GM12878 (cell line): Measurements from ENCODE around the gene BBLN. TPM values are rescaled to one million over a fixed set of nuclear protein-coding genes. Genes with fewer than 3 reads are reported as not detected.

Source experiments
- ATAC-seq: fragments of 200-7000 bp; cut with Tn5 transposase; 3 replicates; pipeline ENCODE4 v1.9.1; 2020; ENCODE audit warnings: mild to moderate bottlenecking, moderate library complexity
- BruUV-seq: library from RNA; stranded (reverse); fragments of 400-500 nt; replicated peaks from 2 replicates; lab custom pipeline; 2021; lab: Mats Ljungman, UMichigan
- CTCF ChIA-PET: fragments of 300-600 bp; sonication (Branson Sonifier 250); formaldehyde crosslinking; extraction: SDS; loops from one replicate; lab custom pipeline; 2021; ENCODE audit warnings: inconsistent platforms; lab: Yijun Ruan, JAX
- POLR2A ChIA-PET: fragments of 350-600 bp; formaldehyde crosslinking; extraction: SDS; loops from one replicate; lab custom pipeline; 2021; ENCODE audit warnings: inconsistent platforms; lab: Charles Lee
- RAD21 ChIA-PET: fragments of 300-600 bp; sonication (Branson Sonifier 250); formaldehyde crosslinking; loops from one replicate; lab custom pipeline; 2023; ENCODE audit warnings: antibody characterized with exemption; ENCODE audit not compliant: unreplicated experiment; lab: Charles Lee
- SMC1A ChIA-PET: fragments of 300-600 bp; sonication (Branson Sonifier 250); formaldehyde crosslinking; loops from one replicate; lab custom pipeline; 2023; ENCODE audit not compliant: unreplicated experiment, uncharacterized antibody; lab: Charles Lee
- DNase-seq: peaks from one replicate; pipeline ENCODE4 v3.0.0-alpha.2; 2011; ENCODE audit warnings: low read depth, low spot score
- FAIRE-seq: peaks from 3 replicates; lab custom pipeline; 2011; peaks lifted over from hg19 to GRCh38; lab: Jason Lieb, UNC
- H2AFZ ChIP-seq: 2 replicates; pipeline ENCODE4 v1.6.0; 2011; ENCODE audit warnings: low read depth, low read length, control low read depth; ENCODE audit not compliant: control insufficient read depth
- H3K27ac ChIP-seq: 2 replicates; pipeline ENCODE4 v1.5.1; 2011; ENCODE audit warnings: control low read depth; ENCODE audit not compliant: control insufficient read depth, insufficient read depth
- H3K27me3 ChIP-seq, 2 experiments: replicated peaks in 1 of 2; 2 replicates each; pipeline versions ENCODE4 v1.6.0 to v1.6.1; 2011; ENCODE audit warnings: low read length in 1 of 2; ENCODE audit not compliant: control insufficient read depth in 2 of 2, insufficient read depth in 2 of 2
- H3K36me3 ChIP-seq, 2 experiments: 2 replicates each; pipeline ENCODE4 v1.5.1; 2011; ENCODE audit warnings: low read length in 1 of 2; ENCODE audit not compliant: control insufficient read depth in 2 of 2, insufficient read depth in 2 of 2
- H3K4me1 ChIP-seq: 2 replicates; pipeline ENCODE4 v1.6.1; 2011; ENCODE audit warnings: mild to moderate bottlenecking, low read length, moderate library complexity, mixed read lengths; ENCODE audit not compliant: control insufficient read depth, insufficient read depth
- H3K4me2 ChIP-seq: 2 replicates; pipeline ENCODE4 v1.6.0; 2011; ENCODE audit warnings: control low read depth; ENCODE audit not compliant: control insufficient read depth, insufficient read depth
- H3K4me3 ChIP-seq: fragments of 200-600 bp; sonication (generic); 2 replicates; pipeline ENCODE4 v1.5.1; 2016
- H3K79me2 ChIP-seq: 2 replicates; pipeline ENCODE4 v1.6.0; 2011; ENCODE audit warnings: low read length; ENCODE audit not compliant: control insufficient read depth, insufficient read depth
- H3K9ac ChIP-seq: 2 replicates; pipeline ENCODE4 v1.8.0; 2011; ENCODE audit warnings: low read length, control low read depth, mixed read lengths; ENCODE audit not compliant: control insufficient read depth, insufficient read depth
- H3K9me3 ChIP-seq: replicated peaks from 3 replicates; pipeline ENCODE4 v1.5.1; 2011; ENCODE audit warnings: mild to moderate bottlenecking, low read length; ENCODE audit not compliant: control insufficient read depth, insufficient read depth
- H4K20me1 ChIP-seq: 2 replicates; pipeline ENCODE4 v1.6.0; 2011; ENCODE audit not compliant: control insufficient read depth, insufficient read depth
- BHLHE40 ChIP-seq, 2 experiments: fragments of 450-650 bp in 1 of 2; IDR thresholded peaks; 2 replicates each; pipeline ENCODE4 v1.6.1; 2011 to 2017; ENCODE audit warnings: low read depth in 2 of 2, borderline replicate concordance in 1 of 2, improper control_type of control experiment in 1 of 2, low read length in 1 of 2, mild to moderate bottlenecking in 1 of 2
- PBX3 ChIP-seq: IDR thresholded peaks from 2 replicates; pipeline ENCODE4 v1.6.1; 2011; ENCODE audit warnings: mild to moderate bottlenecking, low read depth, low read length, moderate library complexity; ENCODE audit not compliant: insufficient replicate concordance
- WGBS: methylation state at CpG from one replicate; pipeline ENCODE4 v1.1.6; 2016; ENCODE audit warnings: low lambda C conversion rate; ENCODE audit not compliant: insufficient replicate concordance, insufficient coverage; ENCODE audit errors: missing lambda C conversion rate; 5-methylcytosine and 5-hydroxymethylcytosine counted together
- in situ Hi-C: fragments of 300-500 bp; cut with MboI; formaldehyde crosslinking; loops from 9 replicates; pipeline ENCODE4 v1.14.3; 2018; ENCODE audit warnings: mixed read lengths
- intact Hi-C: fragments of 100-400 bp; cut with micrococcal nuclease; formaldehyde crosslinking; loops from one replicate; pipeline ENCODE4 v1.14.2; 2022; ENCODE audit not compliant: unreplicated experiment
- polyA plus RNA-seq, 11 experiments: library from polyadenylated mRNA; depleted of rRNA in 4 of 11; unstranded in 6 of 11; stranded (reverse) in 5 of 11; fragments of >200 nt; fragmentation: Nextera tagmentation in 4 of 11; fragmentation: Illumina TruSeq in 1 of 11; extraction: Ambion mirVana in 4 of 11; extraction: Trizol in 1 of 11; gene quantifications; 1 replicate in 1 of 11; 2 replicates in 10 of 11; pipeline versions ENCODE4 v1.2.1 to v1.2.3, GENCODE V29; 2011 to 2016; ENCODE audit warnings: inconsistent platforms in 2 of 11, missing spikeins in 2 of 11, low read depth in 1 of 11
- total RNA-seq, 4 experiments: library from RNA; depleted of rRNA in 3 of 4; stranded (reverse); fragments of >200 nt in 3 of 4; fragmentation: Illumina TruSeq in 1 of 4; extraction: Trizol in 1 of 4; gene quantifications; 2 replicates each; pipeline versions ENCODE4 v1.2.1 to v1.2.3, GENCODE V29; 2013 to 2021

Gene BBLN
- total and polyA plus RNA-seq, 10 of the 15 experiments (the other 5 are each of a cell fraction or from before 2014, with no cell fraction given): 3.8 to 194 (median 66.2) TPM

- ChIA-PET RAD21 (no interaction called here), CTCF (interaction anchor here (0.8 to 1.0 kb wide), 3 partner anchors 13 to 21 kb away, joined by 3 to 4 read pairs (median 3); no protein-coding TSS in a partner anchor), POLR2A (no interaction called here), SMC1A (no interaction called here)
- Histone ChIP-seq H3K4me1 (no peaks in the 10 kb centered on the region), H3K36me3 (no peaks in the 10 kb centered on the region), H3K27me3 (peaks cover 0 to 2% of the 10 kb centered on the region in 2 experiments; a peak in 2 of 4 replicates), H4K20me1 (no peaks in the 10 kb centered on the region), H3K79me2 (no peaks in the 10 kb centered on the region), H2AFZ (no peak overlapping the region), H3K4me3 (no peak overlapping the region), H3K27ac (no peak overlapping the region), H3K9ac (no peak overlapping the region), H3K4me2 (no peak overlapping the region), H3K9me3 (no peaks in the 10 kb centered on the region)
- in situ Hi-C loops (no loop called here), intact Hi-C loops (no loop called here)
- DNase-seq: no peak
- 48% methylated on average over 2 of the region's 2 CpGs for WGBS
- TF ChIP-seq BHLHE40 (IDR thresholded peaks at IDR 0.05; ENCODE audit: borderline replicate concordance in 1 of 2, low read depth in 2 of 2, low read length in 1 of 2) (0 out of 4 replicates have a peak, but pooled peaks of 1 of the 2 experiments have one; percentile 21), PBX3 (no peak)
- no peak for FAIRE-seq
- ATAC-seq: no peak
- BruUV-seq: no TSS peak
These were observed 51.9 kb downstream of the BBLN start for GRCh38 chr9:128211981-128212281.

Other genes with a start within 250 kb of the BBLN start
Only the 7 nearest of the 16 such genes appear.
- gene NAIF1, start 92.9 kb upstream of the BBLN start, total RNA-seq (2014; rRNA removed): 10.7 and 14.2 TPM in 2 replicates
- gene NAIF1, start 92.9 kb upstream of the BBLN start, total RNA-seq (2014; rRNA removed; fragmentation: Illumina TruSeq; extraction: Trizol): 6.3 and 6.4 TPM in 2 replicates
- gene NAIF1, start 92.9 kb upstream of the BBLN start, total RNA-seq (2021): 8.6 and 10.3 TPM in 2 replicates
- 6.1 and 9.4 TPM in 2 replicates for gene NAIF1, start 92.9 kb upstream of the BBLN start, polyA plus RNA-seq (2011; rRNA removed)
- 5.2 and 6.2 TPM in 2 replicates for gene NAIF1, start 92.9 kb upstream of the BBLN start, polyA plus RNA-seq (2014; fragmentation: Illumina TruSeq; extraction: Trizol)
- 1 to 10 TPM; 2.4 to 5.2 TPM for gene NAIF1, start 92.9 kb upstream of the BBLN start, polyA plus RNA-seq (2014; fragmentation: Nextera tagmentation; extraction: Ambion mirVana)
- 8.5 and 9.3 TPM in 2 replicates for gene NAIF1, start 92.9 kb upstream of the BBLN start, polyA plus RNA-seq (2014; rRNA removed)
- 1 to 10 TPM; 5.0 to 7.9 TPM for gene NAIF1, start 92.9 kb upstream of the BBLN start, polyA plus RNA-seq (2016; fragmentation: Nextera tagmentation; extraction: Ambion mirVana)
- gene SLC25A25, start 92.0 kb upstream of the BBLN start, total RNA-seq (2014; rRNA removed): 17.1 and 17.5 TPM in 2 replicates
- 10.1 and 10.2 TPM in 2 replicates for gene SLC25A25, start 92.0 kb upstream of the BBLN start, total RNA-seq (2014; rRNA removed; fragmentation: Illumina TruSeq; extraction: Trizol)
- gene SLC25A25, start 92.0 kb upstream of the BBLN start, total RNA-seq (2021): 14.3 and 15.7 TPM in 2 replicates
- gene SLC25A25, start 92.0 kb upstream of the BBLN start, polyA plus RNA-seq (2011; rRNA removed): 5.9 and 8.2 TPM in 2 replicates
- gene SLC25A25, start 92.0 kb upstream of the BBLN start, polyA plus RNA-seq (2014; fragmentation: Illumina TruSeq; extraction: Trizol): 3.2 and 6.6 TPM in 2 replicates
- gene SLC25A25, start 92.0 kb upstream of the BBLN start, polyA plus RNA-seq (2014; fragmentation: Nextera tagmentation; extraction: Ambion mirVana): under 1 TPM in 1 of 2 experiments, not detected in 1; 0.04 TPM
- 12.4 and 13.4 TPM in 2 replicates for gene SLC25A25, start 92.0 kb upstream of the BBLN start, polyA plus RNA-seq (2014; rRNA removed)
- 10 to 100 TPM; 12.4 to 13.6 TPM for gene SLC25A25, start 92.0 kb upstream of the BBLN start, polyA plus RNA-seq (2016; fragmentation: Nextera tagmentation; extraction: Ambion mirVana)
- gene PTGES2, start 32.5 kb upstream of the BBLN start, total RNA-seq (2014; rRNA removed): 127 and 141 TPM in 2 replicates
- 45.8 and 57.9 TPM in 2 replicates for gene PTGES2, start 32.5 kb upstream of the BBLN start, total RNA-seq (2014; rRNA removed; fragmentation: Illumina TruSeq; extraction: Trizol)
- gene PTGES2, start 32.5 kb upstream of the BBLN start, total RNA-seq (2021): 99.5 and 106 TPM in 2 replicates
- gene PTGES2, start 32.5 kb upstream of the BBLN start, polyA plus RNA-seq (2011; rRNA removed): 54.8 and 98.8 TPM in 2 replicates
- 34.3 and 59.9 TPM in 2 replicates for gene PTGES2, start 32.5 kb upstream of the BBLN start, polyA plus RNA-seq (2014; fragmentation: Illumina TruSeq; extraction: Trizol)
- 1 to 10 TPM; 2.1 to 7.0 TPM for gene PTGES2, start 32.5 kb upstream of the BBLN start, polyA plus RNA-seq (2014; fragmentation: Nextera tagmentation; extraction: Ambion mirVana)
- gene PTGES2, start 32.5 kb upstream of the BBLN start, polyA plus RNA-seq (2014; rRNA removed): 107 and 125 TPM in 2 replicates
- 100 to 1,000 TPM; 114 to 131 TPM for gene PTGES2, start 32.5 kb upstream of the BBLN start, polyA plus RNA-seq (2016; fragmentation: Nextera tagmentation; extraction: Ambion mirVana)
- gene LCN2, start 10.8 kb upstream of the BBLN start, total RNA-seq (2014; rRNA removed): not detected in 2 replicates
- gene LCN2, start 10.8 kb upstream of the BBLN start, total RNA-seq (2014; rRNA removed; fragmentation: Illumina TruSeq; extraction: Trizol): not detected in 2 replicates
- not detected in 2 replicates for gene LCN2, start 10.8 kb upstream of the BBLN start, total RNA-seq (2021)
- gene LCN2, start 10.8 kb upstream of the BBLN start, polyA plus RNA-seq (2011; rRNA removed): not detected in 2 replicates
- gene LCN2, start 10.8 kb upstream of the BBLN start, polyA plus RNA-seq (2014; fragmentation: Illumina TruSeq; extraction: Trizol): not detected in 2 replicates
- not detected for gene LCN2, start 10.8 kb upstream of the BBLN start, polyA plus RNA-seq (2014; fragmentation: Nextera tagmentation; extraction: Ambion mirVana)
- gene LCN2, start 10.8 kb upstream of the BBLN start, polyA plus RNA-seq (2014; rRNA removed): not detected in 2 replicates
- not detected for gene LCN2, start 10.8 kb upstream of the BBLN start, polyA plus RNA-seq (2016; fragmentation: Nextera tagmentation; extraction: Ambion mirVana)
- 24.1 and 27.6 TPM in 2 replicates for gene CIZ1, start 31.3 kb downstream of the BBLN start, total RNA-seq (2014; rRNA removed)
- 13.9 and 16.3 TPM in 2 replicates for gene CIZ1, start 31.3 kb downstream of the BBLN start, total RNA-seq (2014; rRNA removed; fragmentation: Illumina TruSeq; extraction: Trizol)
- gene CIZ1, start 31.3 kb downstream of the BBLN start, total RNA-seq (2021): 90.3 and 91.6 TPM in 2 replicates
- 15.8 and 30.3 TPM in 2 replicates for gene CIZ1, start 31.3 kb downstream of the BBLN start, polyA plus RNA-seq (2011; rRNA removed)
- gene CIZ1, start 31.3 kb downstream of the BBLN start, polyA plus RNA-seq (2014; fragmentation: Illumina TruSeq; extraction: Trizol): 43.0 and 58.7 TPM in 2 replicates
- gene CIZ1, start 31.3 kb downstream of the BBLN start, polyA plus RNA-seq (2014; fragmentation: Nextera tagmentation; extraction: Ambion mirVana): 1 to 10 TPM; 1.8 to 5.0 TPM
- gene CIZ1, start 31.3 kb downstream of the BBLN start, polyA plus RNA-seq (2014; rRNA removed): 40.6 and 49.2 TPM in 2 replicates
- gene CIZ1, start 31.3 kb downstream of the BBLN start, polyA plus RNA-seq (2016; fragmentation: Nextera tagmentation; extraction: Ambion mirVana): 10 to 100 TPM; 57.9 to 62.3 TPM
- gene DNM1, start 43.1 kb downstream of the BBLN start, total RNA-seq (2014; rRNA removed): 0.06 TPM in 1 of 2 replicates, not detected in the other
- not detected in 2 replicates for gene DNM1, start 43.1 kb downstream of the BBLN start, total RNA-seq (2014; rRNA removed; fragmentation: Illumina TruSeq; extraction: Trizol)
- 0.21 and 0.67 TPM in 2 replicates for gene DNM1, start 43.1 kb downstream of the BBLN start, total RNA-seq (2021)
- gene DNM1, start 43.1 kb downstream of the BBLN start, polyA plus RNA-seq (2011; rRNA removed): 0.06 and 0.19 TPM in 2 replicates
- gene DNM1, start 43.1 kb downstream of the BBLN start, polyA plus RNA-seq (2014; fragmentation: Illumina TruSeq; extraction: Trizol): 0.07 TPM in 1 of 2 replicates, not detected in the other
- not detected for gene DNM1, start 43.1 kb downstream of the BBLN start, polyA plus RNA-seq (2014; fragmentation: Nextera tagmentation; extraction: Ambion mirVana)
- gene DNM1, start 43.1 kb downstream of the BBLN start, polyA plus RNA-seq (2014; rRNA removed): 0.18 and 0.29 TPM in 2 replicates
- under 1 TPM; 0.09 to 0.28 TPM for gene DNM1, start 43.1 kb downstream of the BBLN start, polyA plus RNA-seq (2016; fragmentation: Nextera tagmentation; extraction: Ambion mirVana)
- 20.2 and 20.7 TPM in 2 replicates for gene GOLGA2, start 115.7 kb downstream of the BBLN start, total RNA-seq (2014; rRNA removed)
- gene GOLGA2, start 115.7 kb downstream of the BBLN start, total RNA-seq (2014; rRNA removed; fragmentation: Illumina TruSeq; extraction: Trizol): 18.3 and 19.2 TPM in 2 replicates
- 27.2 and 32.6 TPM in 2 replicates for gene GOLGA2, start 115.7 kb downstream of the BBLN start, total RNA-seq (2021)
- 17.9 and 25.2 TPM in 2 replicates for gene GOLGA2, start 115.7 kb downstream of the BBLN start, polyA plus RNA-seq (2011; rRNA removed)
- 28.0 and 31.4 TPM in 2 replicates for gene GOLGA2, start 115.7 kb downstream of the BBLN start, polyA plus RNA-seq (2014; fragmentation: Illumina TruSeq; extraction: Trizol)
- 1 to 10 TPM; 5.9 to 8.0 TPM for gene GOLGA2, start 115.7 kb downstream of the BBLN start, polyA plus RNA-seq (2014; fragmentation: Nextera tagmentation; extraction: Ambion mirVana)
- gene GOLGA2, start 115.7 kb downstream of the BBLN start, polyA plus RNA-seq (2014; rRNA removed): 29.1 and 34.8 TPM in 2 replicates
- gene GOLGA2, start 115.7 kb downstream of the BBLN start, polyA plus RNA-seq (2016; fragmentation: Nextera tagmentation; extraction: Ambion mirVana): 10 to 100 TPM in 1 of 2 experiments, 1 to 10 TPM in 1; 9.3 to 11.5 TPM